Endothelial cell of umbilical vein (primary cell): ENCODE measurements around the gene LDAF1. TPM values are rescaled to one million over a fixed set of nuclear protein-coding genes. Genes with fewer than 3 reads are reported as not detected.

Experiments
- BruUV-seq: library from RNA; stranded (reverse); fragments of 400-500 nt; replicated peaks from 2 replicates; lab custom pipeline; 2021; lab: Mats Ljungman, UMichigan
- CTCF ChIA-PET: fragments of 300-600, 350-600 bp; sonication (Branson Sonifier 250); formaldehyde crosslinking; loops from one replicate; lab custom pipeline; 2021; ENCODE audit warnings: antibody characterized with exemption, inconsistent platforms; lab: Charles Lee
- POLR2A ChIA-PET: fragments of 300-600, 350-600 bp; sonication (Branson Sonifier 250); formaldehyde crosslinking; loops from one replicate; lab custom pipeline; 2021; ENCODE audit warnings: antibody characterized with exemption, inconsistent platforms; lab: Charles Lee
- DNase-seq: peaks from one replicate; pipeline ENCODE4 v3.0.0-alpha.2; 2011; ENCODE audit warnings: low read depth, low spot score
- FAIRE-seq: peaks from 2 replicates; lab custom pipeline; 2011; peaks lifted over from hg19 to GRCh38; lab: Jason Lieb, UNC
- H2AFZ ChIP-seq: 2 replicates; pipeline ENCODE4 v1.6.0; 2012; ENCODE audit warnings: low read depth, low read length, control low read depth, inconsistent platforms
- H3K27ac ChIP-seq: 2 replicates; pipeline ENCODE4 v1.5.1; 2011; ENCODE audit warnings: low read depth, mild to moderate bottlenecking, control low read depth, low read length, moderate library complexity; ENCODE audit not compliant: insufficient read depth
- H3K27me3 ChIP-seq, 2 experiments: 2 replicates each; pipeline versions ENCODE4 v1.6.0 to v1.6.1; 2011; ENCODE audit warnings: low read length in 2 of 2, mixed read lengths in 1 of 2; ENCODE audit not compliant: control insufficient read depth in 2 of 2, insufficient read depth in 2 of 2
- H3K36me3 ChIP-seq, 2 experiments: 2 replicates in 1 of 2; 3 replicates in 1 of 2; pipeline ENCODE4 v1.5.1; 2011; ENCODE audit warnings: low read length in 2 of 2, mild to moderate bottlenecking in 1 of 2, moderate library complexity in 1 of 2; ENCODE audit not compliant: control insufficient read depth in 2 of 2, insufficient read depth in 2 of 2; ENCODE audit errors: extremely low read depth in 1 of 2
- H3K4me1 ChIP-seq: 3 replicates; pipeline ENCODE4 v1.5.1; 2011; ENCODE audit warnings: mild to moderate bottlenecking, low read length; ENCODE audit not compliant: control insufficient read depth, insufficient read depth; ENCODE audit errors: extremely low read depth
- H3K4me2 ChIP-seq: 2 replicates; pipeline ENCODE4 v1.6.1; 2011; ENCODE audit warnings: low read length, control low read depth, mixed read lengths; ENCODE audit not compliant: insufficient read depth
- H3K4me3 ChIP-seq, 3 experiments: fragments of 200-600 bp in 1 of 3; sonication (generic), shearing (Covaris generic) in 1 of 3; replicated peaks in 1 of 3; 2 replicates each; pipeline ENCODE4 v1.5.1; 2011 to 2016; ENCODE audit warnings: control low read depth in 3 of 3, low read length in 3 of 3, mild to moderate bottlenecking in 2 of 3, inconsistent platforms in 1 of 3, low read depth in 1 of 3, moderate library complexity in 1 of 3; ENCODE audit not compliant: insufficient read depth in 1 of 3
- H3K79me2 ChIP-seq: 2 replicates; pipeline ENCODE4 v1.6.0; 2012; ENCODE audit warnings: low read length, inconsistent platforms; ENCODE audit not compliant: control insufficient read depth, insufficient read depth
- H3K9ac ChIP-seq: replicated peaks from 2 replicates; pipeline ENCODE3; 2011; ENCODE audit warnings: low read length, control low read depth; ENCODE audit not compliant: insufficient read depth; ENCODE audit errors: extremely low read depth
- H3K9me1 ChIP-seq: replicated peaks from 3 replicates; pipeline ENCODE4 v1.6.0; 2011; ENCODE audit warnings: mild to moderate bottlenecking, low read length; ENCODE audit not compliant: control insufficient read depth, insufficient read depth; ENCODE audit errors: extremely low read depth
- H3K9me3 ChIP-seq: replicated peaks from 2 replicates; pipeline ENCODE4 v1.5.1; 2012; ENCODE audit warnings: low read length, inconsistent platforms; ENCODE audit not compliant: control insufficient read depth, insufficient read depth
- H4K20me1 ChIP-seq: replicated peaks from 2 replicates; pipeline ENCODE3; 2011; ENCODE audit warnings: mild to moderate bottlenecking, low read length; ENCODE audit not compliant: control insufficient read depth, insufficient read depth; ENCODE audit errors: extremely low read depth
- EZH2 ChIP-seq: IDR thresholded peaks from 2 replicates; pipeline ENCODE4 v1.6.1; 2012; ENCODE audit warnings: borderline replicate concordance, low read depth, mild to moderate bottlenecking, moderate library complexity, low read length, inconsistent platforms; ENCODE audit not compliant: severe bottlenecking
- FOS ChIP-seq: IDR thresholded peaks from 2 replicates; pipeline ENCODE4 v1.6.1; 2011; ENCODE audit warnings: mild to moderate bottlenecking, low read length, moderate library complexity, borderline replicate concordance; ENCODE audit not compliant: insufficient read depth
- GATA2 ChIP-seq: IDR thresholded peaks from 2 replicates; pipeline ENCODE4 v1.7.0; 2011; ENCODE audit warnings: low read depth, mild to moderate bottlenecking, moderate library complexity, mixed read lengths, low read length; ENCODE audit not compliant: insufficient read length, insufficient read depth
- JUN ChIP-seq: IDR thresholded peaks from 2 replicates; pipeline ENCODE4 v1.6.1; 2011; ENCODE audit warnings: borderline replicate concordance, low read depth; ENCODE audit not compliant: insufficient read length, insufficient read depth
- MYC ChIP-seq: IDR thresholded peaks from one replicate; pipeline ENCODE4 v1.6.1; 2011; ENCODE audit warnings: mild to moderate bottlenecking, low read depth, low read length
- POLR2A ChIP-seq: IDR thresholded peaks from 2 replicates; pipeline ENCODE4 v1.6.1; 2012; ENCODE audit warnings: low read depth, mild to moderate bottlenecking, control low read depth, low read length
- POLR2AphosphoS5 ChIP-seq: IDR thresholded peaks from 2 replicates; pipeline ENCODE4 v1.6.1; 2012; ENCODE audit warnings: low read depth, mild to moderate bottlenecking, control low read depth, low read length, moderate library complexity; ENCODE audit not compliant: insufficient read depth
- dilution Hi-C: fragments of 300-500 bp; cut with MboI; formaldehyde crosslinking; loops from one replicate; pipeline ENCODE4 v1.15.0; 2019; ENCODE audit warnings: low sequenced_read_pairs; ENCODE audit not compliant: extremely low pct_ligation_motif_present
- intact Hi-C: fragments of 100-400 bp; cut with micrococcal nuclease; formaldehyde crosslinking; loops from one replicate; pipeline ENCODE4 v1.10.0; 2022
- polyA plus RNA-seq, 4 experiments: library from polyadenylated mRNA; depleted of rRNA in 3 of 4; stranded (reverse) in 3 of 4; unstranded in 1 of 4; fragments of >200 nt; gene quantifications; 2 replicates each; pipeline versions ENCODE4 v1.2.1 to v1.2.3, GENCODE V29; 2011 to 2012; ENCODE audit warnings: missing spikeins in 1 of 4
- total RNA-seq: library from RNA; stranded (reverse); gene quantifications from 2 replicates; pipeline ENCODE4 v1.2.3, GENCODE V29; 2021
- TF ChIP-seq, protein P1 (sequence below), 2 donors: IDR thresholded peaks; 1 replicate in 1 of 2; 2 replicates in 1 of 2; pipeline ENCODE4 v1.5.1; 2011; ENCODE audit warnings: low read length in 2 of 2, mild to moderate bottlenecking in 2 of 2, moderate library complexity in 2 of 2, control low read depth in 1 of 2, inconsistent platforms in 1 of 2, low read depth in 1 of 2; ENCODE audit not compliant: insufficient read depth in 1 of 2; ENCODE audit errors: extremely low read depth in 1 of 2
- TF ChIP-seq, protein P2 (sequence below): IDR thresholded peaks from 2 replicates; pipeline ENCODE4 v1.6.1; 2011; ENCODE audit not compliant: insufficient read depth, insufficient read length

LDAF1 gene
- total and polyA plus RNA-seq, 2 donors (not counting 3 experiments of a cell fraction or from before 2014, with no cell fraction given) = 20.4 to 37.5 TPM

DNA sequence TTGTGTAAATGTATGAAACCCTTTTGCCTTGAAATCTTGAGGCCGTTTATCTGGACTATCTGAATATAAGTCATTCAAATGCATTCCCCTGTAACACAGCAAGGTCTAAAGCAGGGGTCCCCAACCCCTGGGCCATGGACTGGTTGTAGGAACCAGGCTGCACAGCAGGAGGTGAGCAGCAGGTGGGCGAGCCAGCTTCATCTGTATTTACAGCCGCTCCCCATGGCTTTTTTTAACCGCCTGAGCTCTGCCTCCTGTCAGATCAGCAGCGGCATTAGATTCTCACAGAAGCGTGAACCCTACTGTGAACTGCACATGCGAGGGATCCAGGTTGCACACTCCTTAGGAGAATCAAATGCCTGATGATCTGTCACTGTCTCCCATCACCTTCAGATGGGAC, 32.0 kb upstream of the LDAF1 start:
- ChIA-PET CTCF (no interaction called here), POLR2A (no interaction called here)
- dilution Hi-C loops (no loop called here), intact Hi-C loops (no loop called here)
- Histone ChIP-seq H3K27me3 (no peaks in the 10 kb centered on the region), H3K4me2 (no peak overlapping the region), H2AFZ (no peak overlapping the region), H3K9ac (no peak overlapping the region), H3K27ac (no peak overlapping the region), H4K20me1 (no peaks in the 10 kb centered on the region), H3K9me3 (no peaks in the 10 kb centered on the region), H3K36me3 (no peaks in the 10 kb centered on the region), H3K79me2 (no peaks in the 10 kb centered on the region), H3K9me1 (no peaks in the 10 kb centered on the region), H3K4me3 (no peak overlapping the region), H3K4me1 (no peaks in the 10 kb centered on the region)
- no peak for FAIRE-seq
- no peak for TF ChIP-seq GATA2
- TF ChIP-seq EZH2 = no peak
- no peak for TF ChIP-seq POLR2AphosphoS5
- TF ChIP-seq MYC = no peak
- TF ChIP-seq, protein P1, sequence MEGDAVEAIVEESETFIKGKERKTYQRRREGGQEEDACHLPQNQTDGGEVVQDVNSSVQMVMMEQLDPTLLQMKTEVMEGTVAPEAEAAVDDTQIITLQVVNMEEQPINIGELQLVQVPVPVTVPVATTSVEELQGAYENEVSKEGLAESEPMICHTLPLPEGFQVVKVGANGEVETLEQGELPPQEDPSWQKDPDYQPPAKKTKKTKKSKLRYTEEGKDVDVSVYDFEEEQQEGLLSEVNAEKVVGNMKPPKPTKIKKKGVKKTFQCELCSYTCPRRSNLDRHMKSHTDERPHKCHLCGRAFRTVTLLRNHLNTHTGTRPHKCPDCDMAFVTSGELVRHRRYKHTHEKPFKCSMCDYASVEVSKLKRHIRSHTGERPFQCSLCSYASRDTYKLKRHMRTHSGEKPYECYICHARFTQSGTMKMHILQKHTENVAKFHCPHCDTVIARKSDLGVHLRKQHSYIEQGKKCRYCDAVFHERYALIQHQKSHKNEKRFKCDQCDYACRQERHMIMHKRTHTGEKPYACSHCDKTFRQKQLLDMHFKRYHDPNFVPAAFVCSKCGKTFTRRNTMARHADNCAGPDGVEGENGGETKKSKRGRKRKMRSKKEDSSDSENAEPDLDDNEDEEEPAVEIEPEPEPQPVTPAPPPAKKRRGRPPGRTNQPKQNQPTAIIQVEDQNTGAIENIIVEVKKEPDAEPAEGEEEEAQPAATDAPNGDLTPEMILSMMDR (IDR thresholded peaks at IDR 0.05; ENCODE audit: extremely low read depth in 1 of 2, insufficient read depth in 1 of 2, low read depth in 1 of 2, low read length in 2 of 2) = no peak
- TF ChIP-seq, protein P2, sequence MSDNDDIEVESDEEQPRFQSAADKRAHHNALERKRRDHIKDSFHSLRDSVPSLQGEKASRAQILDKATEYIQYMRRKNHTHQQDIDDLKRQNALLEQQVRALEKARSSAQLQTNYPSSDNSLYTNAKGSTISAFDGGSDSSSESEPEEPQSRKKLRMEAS = no peak
- TF ChIP-seq POLR2A = no peak
- TF ChIP-seq JUN = no peak
- no peak for TF ChIP-seq FOS
- no peak for DNase-seq
- BruUV-seq = no TSS peak
